GM21360 (cell line): Measurements from ENCODE around the gene WDR64.

ENCODE experiments used
- ATAC-seq: cut with Tn5 transposase; IDR thresholded peaks from one replicate; pipeline ENCODE4 v1.9.1; 2021; ENCODE audit warnings: mild to moderate bottlenecking, moderate library complexity; ENCODE audit not compliant: unreplicated experiment

The WDR64 gene

DNA sequence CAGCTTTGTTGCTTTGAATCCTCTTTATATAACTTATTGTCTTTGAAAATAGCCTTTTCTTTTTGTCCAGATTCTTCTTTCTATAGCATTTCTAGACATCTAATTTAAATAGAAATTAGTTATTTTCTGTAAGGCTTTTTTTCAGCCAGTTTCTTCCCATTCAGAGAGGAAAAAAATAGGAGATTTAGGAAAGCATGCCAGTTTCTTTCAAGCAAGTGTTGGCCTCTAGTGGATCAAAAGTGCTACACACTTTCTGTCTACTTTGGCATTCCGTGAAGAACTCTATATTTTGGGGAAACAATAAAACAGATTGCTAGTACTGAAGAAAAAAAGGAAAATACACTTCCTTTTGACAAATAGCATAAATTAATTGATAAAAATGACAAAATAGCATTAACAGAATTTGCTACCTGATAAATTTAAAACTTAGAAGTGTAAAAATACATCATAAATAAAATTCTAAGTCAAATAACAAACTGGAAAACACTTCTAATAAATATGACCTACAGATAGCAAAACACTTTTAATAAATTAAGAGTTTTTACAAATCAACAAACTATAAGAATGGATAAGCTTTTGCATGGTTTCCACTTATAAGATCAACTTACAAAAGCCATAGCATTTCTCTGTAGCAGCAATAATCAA is 182.8 kb downstream of the WDR64 start:
- no peak for ATAC-seq

DNA sequence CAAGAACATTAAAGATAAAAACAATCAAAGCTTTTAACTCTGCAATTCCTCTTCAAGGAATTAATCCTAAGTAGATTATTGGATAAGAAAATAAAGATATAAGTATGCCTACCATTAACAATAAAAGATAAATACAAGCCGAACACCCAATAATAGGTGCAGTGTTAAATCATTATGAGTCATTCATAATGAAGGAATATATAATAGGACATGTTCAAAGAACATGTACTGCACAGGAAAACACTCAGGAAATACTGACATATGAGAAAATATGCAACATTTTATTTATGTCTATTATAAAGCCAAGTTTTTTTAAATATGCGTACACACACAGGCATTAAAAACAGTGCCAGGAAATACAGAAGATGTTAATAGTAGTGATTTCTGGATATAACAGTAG is 184.9 kb downstream of the WDR64 start:
- ATAC-seq: no peak

DNA sequence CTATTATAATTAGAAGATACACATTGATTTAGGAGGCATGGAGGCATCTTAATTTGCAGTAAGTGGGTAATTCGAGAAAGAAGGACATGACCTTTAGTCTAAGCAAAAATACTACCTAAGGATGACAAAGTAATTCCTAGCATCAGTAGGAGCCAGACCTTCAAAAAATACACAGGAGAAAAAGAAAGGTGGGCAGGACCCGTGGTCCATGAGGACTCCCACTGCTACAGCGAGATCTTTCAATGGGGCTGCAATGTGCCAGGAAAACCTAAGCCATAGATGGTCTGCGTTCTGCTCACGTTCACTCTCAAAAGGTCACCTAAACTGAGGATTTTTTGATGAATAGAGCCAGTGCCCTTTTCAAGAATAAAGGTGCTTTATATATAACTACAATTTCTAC is 185.3 kb downstream of the WDR64 start:
- ATAC-seq: no peak

DNA sequence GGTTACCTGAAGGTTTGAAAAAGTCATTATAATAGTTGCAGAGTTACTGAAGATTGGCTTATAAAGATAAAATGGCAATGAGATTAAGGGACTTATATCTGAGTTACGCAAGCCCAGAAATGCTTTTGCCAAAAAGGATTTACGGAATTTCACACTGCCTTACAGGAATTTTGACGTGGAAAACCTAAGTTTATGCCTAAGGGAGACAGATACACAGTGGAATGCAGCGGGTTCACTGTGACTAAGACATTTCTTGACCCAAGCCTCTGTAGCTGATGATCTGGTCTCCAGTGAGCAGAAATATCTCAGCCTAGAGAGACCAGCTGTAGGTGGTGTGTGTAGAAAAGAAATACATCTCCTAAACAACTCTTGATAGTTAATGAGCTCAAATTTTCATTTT is 185.8 kb downstream of the WDR64 start:
- no peak for ATAC-seq

DNA sequence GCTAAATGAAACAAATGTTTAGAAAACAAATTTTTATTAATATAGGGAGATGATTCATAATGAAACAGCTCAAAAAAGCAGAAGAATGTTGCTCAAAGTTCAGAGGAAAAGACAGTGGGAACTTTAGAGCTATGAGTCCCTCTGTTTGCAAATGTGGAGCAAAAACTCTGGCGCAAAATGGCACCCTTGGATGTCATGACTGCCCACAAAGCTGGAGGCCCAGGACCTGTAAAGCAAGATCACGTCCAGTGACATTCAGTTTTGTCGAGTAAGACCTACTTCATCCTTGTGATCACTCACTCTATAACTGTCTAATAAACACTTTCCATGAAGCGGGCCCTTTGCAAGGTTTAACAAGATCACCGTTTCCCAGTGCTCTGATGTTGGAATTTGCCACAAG is 186.8 kb downstream of the WDR64 start:
- ATAC-seq: peak; percentile 51

DNA sequence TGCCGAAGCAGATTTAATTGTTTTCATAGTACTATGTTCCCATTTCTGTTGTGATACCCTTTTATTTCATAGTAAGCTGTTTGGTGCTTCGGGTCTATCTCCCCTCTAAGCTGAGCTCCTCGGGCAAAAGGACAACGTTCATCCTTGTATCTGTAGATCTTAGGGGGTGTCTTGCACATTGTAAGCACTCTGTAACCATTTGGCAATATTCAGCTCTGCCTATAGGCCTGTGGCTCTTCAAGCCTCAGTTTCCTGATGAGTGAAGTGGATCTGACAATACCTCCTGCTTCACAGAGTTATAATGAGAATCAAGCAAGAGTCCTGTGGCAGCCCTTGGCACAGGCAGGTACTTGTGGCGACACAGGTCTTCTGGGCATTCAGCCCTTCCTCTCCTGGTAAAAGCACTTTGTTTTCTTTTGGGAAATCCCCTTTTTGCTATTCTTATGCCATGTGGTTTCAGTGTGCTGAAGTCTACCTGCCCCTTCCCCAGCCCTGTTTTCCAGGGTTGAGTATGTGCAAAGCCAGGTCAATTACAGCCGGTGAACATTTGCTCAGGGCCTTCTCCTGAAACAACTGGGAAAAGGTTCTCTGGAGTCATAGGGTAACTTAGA is 187.4 kb downstream of the WDR64 start:
- no peak for ATAC-seq

DNA sequence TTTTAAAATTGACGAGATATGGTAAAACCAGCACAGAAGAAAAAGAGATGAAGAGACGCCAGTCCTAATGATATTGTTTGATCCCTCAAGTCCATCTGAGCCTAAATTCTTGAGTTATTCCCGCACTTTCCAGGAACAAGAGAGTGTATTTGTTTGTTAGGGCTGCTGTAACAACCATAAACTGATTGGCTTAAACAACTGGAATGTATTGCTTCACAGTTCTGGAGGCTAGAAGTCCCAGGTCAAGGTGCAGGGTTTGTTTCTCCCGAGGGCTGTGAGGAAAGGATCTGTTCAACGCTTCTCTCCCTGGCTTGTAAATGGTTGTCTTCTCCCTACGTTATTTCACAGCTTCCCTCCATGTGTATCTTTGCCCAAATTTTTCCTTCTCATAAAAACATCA is 188.1 kb downstream of the WDR64 start:
- ATAC-seq: no peak

DNA sequence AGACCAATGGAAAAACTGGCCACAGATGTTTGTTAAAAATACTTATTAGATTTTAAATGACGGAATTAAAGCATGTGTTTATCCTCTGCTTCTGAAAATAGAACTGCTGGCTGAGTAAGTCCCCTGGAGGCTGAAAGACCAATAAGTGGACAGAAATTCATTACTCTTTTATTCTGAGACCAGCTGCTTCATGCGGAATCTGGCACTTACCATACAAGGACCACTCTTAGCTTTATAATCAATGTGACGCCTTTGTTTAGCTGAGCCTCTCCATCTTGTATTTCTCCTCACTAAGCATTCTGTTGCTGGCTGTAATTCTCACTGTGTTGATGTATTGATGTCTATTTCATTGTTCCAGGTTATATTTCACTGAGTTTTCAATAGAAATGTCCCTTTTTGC is 189.6 kb downstream of the WDR64 start:
- ATAC-seq: no peak

DNA sequence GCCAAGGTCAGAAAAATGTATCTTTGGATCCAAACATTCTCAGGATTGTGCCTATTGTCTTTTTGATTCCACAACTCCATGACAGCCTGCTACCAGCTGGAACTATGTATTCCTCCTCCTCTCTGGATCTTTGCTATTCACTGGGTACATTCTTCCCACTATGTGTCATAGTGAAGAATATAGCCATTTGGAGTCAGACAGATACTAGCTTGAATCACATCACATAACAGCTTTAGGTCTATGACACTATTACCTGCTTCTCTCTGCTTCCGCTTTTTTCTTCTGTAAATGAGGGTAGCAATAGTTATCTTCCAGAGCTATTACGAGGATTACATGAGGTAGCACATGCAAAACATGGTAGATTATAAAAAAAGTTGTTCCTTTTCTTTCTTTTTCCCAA is 190.5 kb downstream of the WDR64 start:
- no peak for ATAC-seq

DNA sequence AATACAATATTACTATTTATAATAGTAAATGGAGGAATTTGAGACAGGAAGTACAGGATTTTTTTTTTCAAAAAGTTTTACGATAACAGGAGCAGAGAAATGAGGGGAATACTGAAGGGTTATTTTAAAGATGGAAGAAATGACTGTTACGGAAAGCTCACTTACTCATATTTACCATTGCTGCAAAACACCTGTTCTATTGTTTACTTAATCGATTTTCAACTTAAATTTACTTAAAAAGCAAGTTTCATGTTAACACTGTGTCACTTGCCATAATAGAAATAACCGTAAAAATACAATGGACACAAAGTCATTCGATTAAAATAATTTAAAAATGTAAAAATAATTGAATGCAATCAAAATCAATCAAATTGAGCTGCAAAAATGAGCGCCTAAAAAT is 192.5 kb downstream of the WDR64 start:
- no peak for ATAC-seq

DNA sequence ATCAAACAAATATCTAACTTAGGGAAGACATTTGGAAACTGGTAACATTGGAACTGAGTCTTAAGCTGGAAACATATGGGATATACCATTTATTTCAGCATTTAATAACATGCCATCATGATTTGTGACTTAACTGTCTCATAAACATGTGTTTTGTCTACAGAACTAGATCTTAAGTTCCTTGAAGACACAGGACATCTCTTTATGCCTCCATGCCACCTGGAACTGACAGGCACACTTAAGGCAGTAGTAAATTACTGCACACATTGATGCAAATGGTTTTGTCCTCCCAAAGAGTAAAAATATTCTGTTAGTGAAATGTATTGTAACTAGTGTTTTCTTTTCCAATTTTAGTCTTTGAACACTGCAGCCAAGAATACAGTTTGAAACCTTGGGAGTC is 194.3 kb downstream of the WDR64 start:
- no peak for ATAC-seq

DNA sequence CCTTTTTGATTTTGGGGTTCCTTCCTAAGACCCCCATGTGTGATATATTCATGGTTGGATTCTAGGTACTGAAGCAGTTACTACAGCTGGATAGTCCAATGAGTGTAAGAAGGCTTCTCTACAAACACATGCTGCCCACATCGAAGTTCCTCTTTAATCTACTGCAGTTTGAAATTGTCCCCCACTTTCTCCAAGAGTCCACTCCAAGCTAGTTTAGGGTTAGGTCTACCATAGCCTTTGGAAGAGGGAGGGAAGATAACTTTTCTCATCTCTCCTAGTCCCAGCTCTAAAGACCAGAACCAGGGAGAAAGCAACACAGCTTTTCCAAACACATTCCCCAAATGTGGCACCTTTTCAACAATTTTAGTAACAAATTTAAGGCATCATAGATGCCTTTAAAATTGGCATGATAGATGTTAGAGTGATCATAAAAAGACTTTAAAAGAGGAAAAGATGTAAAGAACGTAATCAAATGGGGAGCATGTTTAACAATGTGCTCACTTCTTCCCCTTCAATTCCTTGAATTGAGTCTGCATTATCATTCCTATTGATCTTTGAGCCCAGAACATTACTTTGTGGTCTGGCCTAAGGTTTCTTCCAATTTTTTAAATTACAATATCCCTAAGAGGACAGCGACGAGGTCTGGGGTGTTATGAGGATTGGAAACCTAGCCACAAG is 194.9 kb downstream of the WDR64 start:
- ATAC-seq: no peak

DNA sequence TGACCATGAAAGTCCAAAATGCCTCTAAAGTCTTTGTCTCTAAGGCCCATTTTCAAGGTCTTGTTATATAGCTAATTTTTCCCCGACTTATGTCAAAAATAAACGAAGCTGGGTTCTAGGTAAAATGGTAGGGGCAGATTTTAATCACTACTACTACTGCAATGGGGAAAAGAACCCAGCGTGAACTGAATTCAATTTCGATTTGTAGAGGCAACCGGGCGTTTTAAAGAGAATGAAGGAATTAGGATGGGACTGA is 195.4 kb downstream of the WDR64 start:
- no peak for ATAC-seq

DNA sequence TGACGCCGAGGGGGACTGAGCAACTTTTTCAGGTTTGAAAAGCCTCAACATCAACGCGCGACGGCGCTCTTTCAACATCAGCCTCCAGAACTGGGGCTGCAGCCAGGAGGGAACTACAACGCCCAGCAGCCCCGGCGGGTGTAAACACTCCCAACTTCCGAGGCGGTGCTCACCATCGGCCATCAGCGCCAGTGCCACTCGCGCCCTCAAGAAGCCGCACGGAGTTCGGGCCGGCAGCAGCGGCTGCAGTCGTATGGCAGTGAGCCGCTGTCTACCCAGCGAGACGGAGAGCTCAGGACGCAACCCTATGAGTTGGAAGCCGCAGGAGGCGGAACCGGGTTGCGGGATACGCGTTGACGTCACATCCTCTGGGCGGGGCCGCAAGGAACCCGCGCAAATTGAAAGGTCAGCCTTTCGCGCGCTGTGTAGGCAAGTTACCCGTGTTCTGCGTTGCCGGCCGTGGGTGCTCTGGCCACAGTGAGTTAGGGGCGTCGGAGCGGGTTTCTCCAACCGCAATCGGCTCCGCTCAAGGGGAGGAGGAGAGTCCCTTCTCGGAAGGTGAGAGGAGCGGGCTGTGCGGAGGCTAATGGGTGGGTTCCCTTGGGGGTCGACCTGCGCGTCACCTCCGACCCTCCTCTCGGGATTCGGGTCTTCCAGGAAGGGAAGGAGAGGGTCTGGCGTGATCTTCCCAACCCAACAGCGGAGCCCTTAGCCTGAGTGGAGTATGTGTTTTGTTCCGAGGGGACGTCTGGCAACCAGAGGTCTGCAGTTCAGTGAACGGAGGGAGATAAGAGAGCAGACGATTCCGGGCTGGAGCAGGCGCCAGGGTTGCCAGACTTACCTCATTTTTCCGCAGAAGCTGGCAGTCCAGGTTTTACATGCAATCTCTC is 196.0 kb downstream of the WDR64 start, which contains the start of gene EXO1:
TSS of gene EXO1 (plus strand) at position 409 of the 890 bp plus-strand sequence. CDS start 2,222 bp downstream, outside the sequence.
- peak; percentile 95 for ATAC-seq

DNA sequence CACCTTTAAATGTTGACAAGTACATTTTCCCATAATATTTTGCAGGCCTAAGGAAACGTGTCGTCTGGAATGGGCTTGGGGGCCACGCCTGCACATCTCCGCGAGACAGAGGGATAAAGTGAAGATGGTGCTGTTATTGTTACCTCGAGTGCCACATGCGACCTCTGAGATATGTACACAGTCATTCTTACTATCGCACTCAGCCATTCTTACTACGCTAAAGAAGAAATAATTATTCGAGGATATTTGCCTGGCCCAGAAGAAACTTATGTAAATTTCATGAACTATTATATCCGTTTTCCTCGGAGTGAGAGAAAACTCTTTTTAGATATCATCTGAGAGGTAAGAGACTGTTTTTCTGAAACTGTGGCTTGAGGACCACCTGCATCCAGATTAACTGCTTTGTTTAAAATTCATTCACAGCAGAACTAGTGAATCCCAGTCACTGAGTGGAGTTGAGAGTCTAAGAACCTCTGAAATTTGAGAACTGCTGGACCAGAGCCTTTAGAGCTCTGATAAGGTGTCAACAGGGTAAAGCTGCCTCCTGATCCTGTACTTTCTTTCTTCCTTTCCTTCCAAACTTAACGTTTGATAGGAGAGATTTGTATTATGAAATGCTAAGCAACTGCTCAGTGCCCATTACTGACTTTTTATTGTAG is 196.7 kb downstream of the WDR64 start:
- no peak for ATAC-seq

DNA sequence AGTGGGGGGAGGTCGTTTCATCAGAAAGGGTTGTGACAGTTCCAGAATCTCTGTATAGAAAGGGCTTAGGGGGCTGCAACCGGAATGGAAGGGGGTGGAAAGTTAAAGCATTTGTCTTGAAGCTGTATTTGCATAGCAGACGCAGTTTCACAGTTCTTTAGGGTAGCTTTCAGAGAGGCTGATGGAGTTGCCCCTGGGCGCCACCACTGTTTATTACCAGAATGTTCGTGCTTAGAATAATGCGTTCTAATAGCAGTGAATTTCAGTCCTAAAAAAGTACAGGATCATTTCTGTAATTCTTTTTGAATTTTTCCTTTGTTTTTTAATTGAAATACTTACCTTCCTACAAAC is 197.2 kb downstream of the WDR64 start:
- ATAC-seq: no peak
